Ammon's horn (tissue), 1 donor: Measurements from ENCODE around the gene ANKRD13B.

ENCODE experiments used
- DNase-seq: peaks from one replicate; pipeline ENCODE4 v3.0.0-alpha.2; 2016; ENCODE audit warnings: low spot score

Gene ANKRD13B

DNA sequence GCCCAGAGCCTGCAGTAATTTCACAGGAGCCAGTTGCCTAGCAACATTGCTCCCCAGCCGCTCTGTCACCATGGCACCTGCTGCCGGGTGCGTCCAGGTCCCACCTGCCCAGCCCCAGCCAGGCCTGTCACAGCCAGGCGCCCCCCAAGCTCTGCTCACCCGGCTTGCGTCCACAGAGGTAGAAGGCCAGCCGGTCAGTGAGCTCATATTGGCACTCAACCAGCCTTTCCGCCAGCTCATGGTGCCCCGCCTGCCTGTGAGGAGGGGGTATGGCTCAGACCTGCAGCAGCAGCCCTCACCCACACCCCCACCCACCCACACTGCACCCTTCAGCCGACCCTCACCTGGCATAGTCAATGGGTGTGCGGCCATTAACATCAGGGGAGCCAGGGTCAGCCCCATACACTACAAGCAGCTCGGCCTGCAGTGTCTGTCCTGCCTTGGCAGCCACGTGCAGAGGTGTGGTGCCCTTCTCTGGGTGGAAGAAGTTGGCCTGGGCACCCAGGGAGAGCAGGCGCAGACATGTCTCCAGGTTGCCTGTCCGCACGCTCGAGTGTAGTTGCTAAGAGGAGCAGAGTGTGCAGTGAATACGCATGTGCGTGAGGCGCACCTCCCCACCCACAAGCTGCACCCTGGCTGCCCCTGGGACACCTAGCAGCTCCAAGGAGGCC, 11.2 kb upstream of the ANKRD13B start:
- DNase-seq: peak; percentile 71

DNA sequence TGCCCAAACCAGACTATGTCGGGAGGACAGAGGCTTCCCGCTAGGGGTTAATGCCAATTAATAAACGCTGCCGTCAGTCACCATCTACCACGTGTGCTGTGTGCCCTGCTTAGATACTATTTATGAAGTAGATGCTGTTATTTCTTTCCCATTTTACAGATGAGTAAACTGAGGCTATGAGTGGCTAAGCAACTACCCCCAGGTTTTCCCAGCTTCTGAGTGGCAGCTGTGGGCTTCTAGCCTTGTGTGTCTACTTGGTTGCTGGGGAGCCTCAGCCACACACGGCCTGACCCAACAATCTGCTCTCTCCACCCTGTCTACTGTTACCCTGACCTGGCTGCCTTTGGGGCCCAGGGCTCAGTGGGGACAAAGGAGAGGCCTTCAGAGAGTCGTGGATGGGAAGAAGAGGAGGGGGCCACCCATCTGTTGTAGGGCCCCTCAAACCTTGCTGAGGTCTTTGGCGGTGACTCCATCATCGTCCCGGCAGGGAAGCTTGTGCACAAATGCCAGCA, 10.6 kb upstream of the ANKRD13B start:
- DNase-seq: no peak

DNA sequence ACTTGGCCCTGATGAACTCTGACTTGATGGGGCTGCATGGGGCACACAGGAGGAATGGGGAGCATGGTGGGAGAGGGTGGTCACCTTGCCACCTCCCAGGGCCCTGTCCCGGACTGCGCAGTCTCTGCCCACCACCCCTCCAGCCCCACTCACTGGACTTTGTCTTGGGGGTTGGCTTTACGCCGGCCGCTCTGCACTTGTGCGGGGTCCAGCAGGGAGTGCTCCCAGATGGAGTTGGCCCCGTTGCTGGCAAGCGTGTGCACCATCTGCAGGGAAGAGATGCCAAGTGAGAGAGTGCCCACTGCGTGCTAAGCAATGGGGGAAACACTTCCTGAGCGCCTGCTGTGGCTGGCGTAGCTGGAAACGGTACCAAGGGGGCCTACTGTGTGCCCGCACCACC, 10.2 kb upstream of the ANKRD13B start:
- DNase-seq: peak; percentile 93

DNA sequence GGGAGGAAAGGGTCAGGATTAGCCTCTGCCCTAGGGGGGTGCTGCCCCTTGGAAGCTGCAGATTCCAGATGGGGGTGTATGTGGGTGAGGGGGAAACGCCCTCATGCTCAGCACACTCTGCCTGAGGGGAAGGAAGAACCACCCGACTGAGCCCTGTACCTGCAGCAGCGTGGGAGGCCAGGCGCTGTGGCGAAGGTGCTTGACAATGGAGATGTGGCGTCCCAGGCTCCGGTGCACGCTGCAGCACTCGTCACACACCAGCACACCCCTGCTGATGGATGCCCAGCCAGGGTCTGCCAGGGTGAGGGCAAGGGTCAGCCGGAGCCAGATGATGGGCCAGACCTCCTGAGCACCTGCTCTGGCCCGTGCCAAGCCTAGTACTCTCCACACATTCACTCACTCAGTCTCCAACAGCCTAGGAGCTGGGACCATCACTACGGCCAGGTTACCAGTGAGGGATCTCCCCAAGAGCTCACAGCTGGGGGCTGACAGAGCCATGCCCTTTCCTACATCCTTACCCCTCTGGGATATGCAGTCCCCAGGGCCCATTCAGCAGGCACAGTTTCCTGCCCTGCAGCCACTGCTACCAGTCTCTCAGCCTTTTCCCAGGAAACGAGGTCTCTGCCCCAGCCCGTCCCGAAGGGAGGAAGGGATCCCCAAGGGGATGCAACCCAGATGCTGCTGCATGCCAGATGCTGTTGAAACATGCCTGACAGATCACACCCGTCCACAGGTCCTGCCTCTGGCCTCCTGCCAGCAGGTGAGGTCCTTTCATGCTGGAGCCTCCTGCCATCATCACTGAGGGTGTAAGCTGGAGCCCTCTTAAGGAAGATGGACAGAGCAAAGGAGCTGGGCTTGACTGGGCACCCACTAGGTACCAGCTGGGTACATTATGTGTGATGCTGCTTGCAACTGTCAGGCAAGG, 9.3 kb upstream of the ANKRD13B start:
- peak; percentile 6 for DNase-seq

DNA sequence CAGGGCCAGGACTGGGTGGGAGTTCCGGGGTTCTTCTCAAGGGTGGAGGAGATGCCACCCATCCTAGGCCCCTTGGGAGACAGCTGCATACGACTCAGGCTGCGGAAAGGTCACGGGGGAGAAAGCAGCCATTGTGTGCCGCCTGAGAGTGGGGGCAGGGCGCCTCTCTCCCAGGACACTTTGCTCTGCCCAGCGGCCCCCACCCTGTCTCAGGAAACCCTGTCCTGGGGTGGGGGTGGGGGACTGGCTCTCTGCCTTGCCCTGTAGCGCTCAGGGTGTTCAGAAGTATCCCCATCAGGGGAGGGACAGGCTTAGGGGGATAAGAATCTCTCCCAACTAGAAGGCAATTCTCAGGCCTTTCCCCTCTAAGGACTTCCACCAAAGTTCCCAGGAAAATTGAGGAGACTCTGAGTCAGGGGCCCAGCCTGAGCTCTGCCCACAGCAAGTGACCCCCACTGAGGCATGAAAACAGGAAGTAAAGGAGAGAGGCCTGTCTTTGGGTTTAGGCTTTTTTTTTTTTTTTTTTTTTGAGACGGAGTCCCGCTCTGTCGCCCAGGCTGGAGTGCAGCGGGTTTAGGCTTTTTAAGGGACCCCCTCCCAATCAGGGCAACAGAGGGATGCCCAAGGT, 8.4 kb upstream of the ANKRD13B start:
- DNase-seq: peak; percentile 89

DNA sequence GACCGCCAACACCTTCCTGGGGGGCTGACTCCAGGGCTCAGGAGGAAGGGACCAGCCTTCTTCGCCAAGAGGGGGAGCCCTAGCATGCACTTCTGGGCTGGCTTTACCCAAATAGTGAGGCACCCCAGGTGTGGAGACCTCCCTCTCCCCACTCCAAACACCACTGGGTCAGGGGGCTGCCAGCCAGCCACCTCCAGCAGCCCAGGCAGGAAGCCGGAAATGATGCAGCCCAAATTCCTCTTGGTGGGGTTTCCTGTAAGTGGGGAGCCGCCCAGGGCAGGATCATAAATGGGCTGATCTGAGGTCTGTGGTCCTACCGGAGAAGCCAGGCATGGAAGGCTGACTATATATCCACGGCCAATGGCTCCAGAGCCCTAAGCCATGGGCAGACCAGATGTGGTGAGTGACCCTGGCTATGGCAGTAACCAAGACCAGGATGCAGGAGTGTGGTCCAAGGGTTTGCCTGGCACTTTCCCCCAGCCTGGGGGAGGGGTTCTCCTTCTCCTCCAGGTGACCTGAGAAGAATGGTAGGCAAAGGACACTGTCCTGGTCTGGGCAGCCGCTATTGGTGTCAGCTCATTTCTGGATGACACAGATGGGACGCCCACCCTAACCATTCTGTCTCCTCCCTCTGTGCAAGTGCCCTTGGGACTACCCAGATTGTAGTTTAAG, 7.7 kb upstream of the ANKRD13B start:
- DNase-seq: no peak

- no peak for DNase-seq
Measured at GRCh38 chr17:29586676-29587469, 6.1 kb upstream of the ANKRD13B start.

DNA sequence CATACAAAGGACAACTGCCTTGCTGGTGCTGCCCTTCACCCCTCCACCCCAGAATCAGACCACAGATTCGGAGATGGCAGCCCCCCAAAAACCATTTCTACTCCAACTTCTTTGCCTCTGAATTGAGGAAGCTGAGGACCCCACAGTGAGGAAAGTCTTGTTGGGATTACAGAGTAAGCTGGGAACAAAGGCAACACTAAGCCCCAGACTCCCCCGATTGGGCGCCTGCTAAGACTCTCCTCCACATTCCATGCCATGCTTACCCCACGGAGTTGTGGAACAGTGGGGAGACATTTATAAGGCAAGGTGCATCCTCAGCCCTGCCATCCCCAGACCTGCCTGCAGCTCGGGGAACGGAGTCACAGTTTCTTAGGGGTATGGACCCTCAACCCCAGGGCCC, 5.3 kb upstream of the ANKRD13B start:
- DNase-seq: no peak

GRCh38 chr17:29588017-29588561, 4.8 kb upstream of the ANKRD13B start:
- DNase-seq: no peak

DNA sequence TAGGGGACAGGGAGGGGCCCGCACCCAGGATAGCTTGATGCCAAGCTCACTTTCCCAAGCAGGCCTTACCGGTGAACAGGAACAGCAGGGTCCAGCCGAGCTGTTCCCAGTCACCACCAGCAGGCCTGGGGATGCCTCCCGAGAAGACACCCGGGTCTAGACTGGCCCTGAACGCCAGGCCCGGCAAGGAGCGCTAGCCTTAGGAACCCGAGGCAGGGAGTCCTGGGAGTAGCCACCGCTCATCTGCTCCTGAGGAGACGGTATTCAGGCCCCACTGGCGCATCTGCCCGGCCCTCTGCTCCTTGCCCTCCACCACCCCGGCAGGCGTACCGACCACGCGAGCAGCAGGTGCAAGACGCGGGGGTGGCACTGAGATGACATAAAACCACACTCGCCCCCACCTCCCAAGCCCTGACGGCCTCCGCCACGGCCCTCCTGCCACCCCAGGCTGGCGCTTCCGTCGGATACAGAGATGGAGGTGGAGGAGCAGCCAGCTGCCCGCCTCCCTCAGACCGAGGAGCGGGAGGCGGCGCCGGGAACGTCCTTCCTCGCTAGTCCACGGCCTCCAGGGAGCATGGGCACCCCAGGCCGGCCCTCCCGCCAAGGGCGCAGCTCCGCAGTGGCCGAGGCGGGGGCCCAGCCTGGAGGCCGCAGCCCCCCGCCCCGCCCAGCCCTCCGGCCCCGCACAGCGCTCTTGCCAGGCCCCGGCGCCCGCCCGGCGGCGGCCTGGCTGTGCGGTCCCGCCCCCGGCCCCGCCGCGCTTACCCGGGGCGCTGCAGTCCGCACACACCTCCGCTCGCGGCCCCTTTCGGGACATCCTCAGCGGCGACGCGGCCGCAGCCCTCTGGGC, 4.1 kb upstream of the ANKRD13B start:
- DNase-seq: no peak

- DNase-seq: peak; percentile 89
Measured at GRCh38 chr17:29589524-29590410, 3.2 kb upstream of the ANKRD13B start, which contains the start of gene GIT1. GIT1 (minus strand) TSS chr17:29589648; CDS start chr17:29589378, 270 bp downstream.

DNA sequence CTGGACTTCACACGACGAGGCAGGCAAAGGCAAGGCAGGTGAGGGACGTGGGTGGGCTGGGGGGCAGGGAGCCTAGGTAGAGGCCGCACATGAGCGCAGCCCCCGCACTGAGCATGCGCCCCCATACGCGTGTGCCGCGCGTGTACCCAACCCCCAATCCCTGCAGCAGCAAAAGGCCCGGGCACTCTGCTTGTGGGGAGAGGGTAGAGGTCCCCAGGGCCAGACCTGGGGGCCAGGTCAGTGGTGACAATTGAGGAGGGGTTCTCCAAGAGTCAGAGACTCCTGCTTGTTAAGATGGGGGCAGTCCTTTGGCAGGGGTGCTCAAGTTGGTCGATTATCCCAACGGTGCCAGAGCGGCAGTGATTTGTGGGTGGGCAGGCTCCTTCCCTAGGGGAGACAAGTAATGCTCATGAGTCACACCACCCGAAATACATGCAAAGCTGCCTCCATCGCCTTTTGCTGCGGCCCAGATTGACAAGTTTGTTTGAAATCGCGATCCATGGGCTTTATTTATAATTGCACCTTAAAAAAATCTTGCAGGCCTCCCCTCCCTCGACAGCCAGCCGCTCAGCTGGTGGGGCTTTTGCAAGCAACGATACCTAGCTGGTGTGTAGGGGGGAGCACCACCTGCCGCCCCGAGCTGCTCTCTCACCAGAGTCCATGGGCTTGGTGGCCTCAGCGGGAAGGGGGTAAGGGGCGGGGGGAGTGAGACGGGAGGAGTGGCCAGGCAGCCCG, 2.4 kb upstream of the ANKRD13B start:
- DNase-seq: peak; percentile 64

GRCh38 chr17:29591146-29591736, 1.7 kb upstream of the ANKRD13B start:
- no peak for DNase-seq

GRCh38 chr17:29591737-29592608, 959 bp upstream of the ANKRD13B start:
- DNase-seq: peak; percentile 91

- DNase-seq: no peak
Measured at GRCh38 chr17:29593591-29594518, 923 bp downstream of the ANKRD13B start.
